ENCODE data around the gene KRT26. TPM values are rescaled to one million over a fixed set of nuclear protein-coding genes. Genes with fewer than 3 reads are reported as not detected.

Gene KRT26
- total and polyA plus RNA-seq, 10 donors, result not detected

GRCh38 chr17:40734018-40734417, 38.0 kb downstream of the KRT26 start:
- intact Hi-C loops (cut with DNase I; ENCODE audit: low total_unique reads), result no loop called here
- DNase-seq, result no peak
- H3K27ac ChIP-seq, result no peak overlapping the region
- no peak overlapping the region for H3K4me3 ChIP-seq
- H3K36me3 ChIP-seq, result no peaks in the 10 kb centered on the region
- H3K9me3 ChIP-seq, result peaks cover 0 to 7% (median 0%) of the 10 kb centered on the region in 8 donors
- 81 to 92% (median 91%) methylated on average over 6 of the region's 6 CpGs for WGBS, 5 donors
- no peaks in the 10 kb centered on the region for H3K4me1 ChIP-seq
- H3K27me3 ChIP-seq (replicated peaks in 1 of 7), result peaks cover 0 to 9% (median 0%) of the 10 kb centered on the region in 7 donors
- TF ChIP-seq POLR2AphosphoS5 (IDR thresholded peaks at IDR 0.05), result no peak
- no peak for TF ChIP-seq CTCF (IDR thresholded peaks at IDR 0.05 in 8 of 11, conservative IDR thresholded peaks at IDR 0.05 in 3 of 11)
- TF ChIP-seq POLR2A (IDR thresholded peaks at IDR 0.05), result no peak

DNA sequence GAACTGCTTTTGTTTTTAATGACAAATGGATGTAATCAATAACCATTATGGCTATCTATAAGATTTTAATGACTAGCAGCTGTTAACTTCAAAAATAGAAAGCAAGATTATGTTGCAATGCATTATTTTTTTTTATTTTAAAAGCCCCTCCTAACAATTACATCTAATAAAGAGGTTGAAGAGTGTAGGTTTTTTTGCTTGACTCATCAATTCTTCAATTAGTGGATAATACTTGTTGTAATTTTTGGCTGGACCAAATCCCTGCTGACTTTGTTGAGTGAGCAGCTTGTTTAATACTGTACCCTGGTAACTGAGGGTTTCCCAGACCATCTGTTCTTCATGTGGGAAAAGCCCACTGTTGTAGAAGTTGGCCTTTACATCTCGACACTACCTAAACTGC, 41.0 kb downstream of the KRT26 start:
- WGBS, 5 donors, result 74 to 89% (median 78%) methylated on average over 1 of the region's 1 CpG
- TF ChIP-seq CTCF (IDR thresholded peaks at IDR 0.05 in 8 of 11, conservative IDR thresholded peaks at IDR 0.05 in 3 of 11) (no peak), POLR2A (IDR thresholded peaks at IDR 0.05) (no peak), POLR2AphosphoS5 (IDR thresholded peaks at IDR 0.05) (no peak)
- Histone ChIP-seq H3K4me3 (no peak overlapping the region), H3K36me3 (no peaks in the 10 kb centered on the region), H3K9me3 (peaks cover 0 to 7% (median 0%) of the 10 kb centered on the region in 8 donors), H3K27ac (no peak overlapping the region), H3K4me1 (peaks cover 0 to 9% (median 0%) of the 10 kb centered on the region in 6 donors), H3K27me3 (replicated peaks in 1 of 7) (peaks cover 0 to 9% (median 0%) of the 10 kb centered on the region in 7 donors)
- intact Hi-C loops (cut with DNase I; ENCODE audit: low total_unique reads), result no loop called here
- no peak for DNase-seq

- TF ChIP-seq POLR2A (IDR thresholded peaks at IDR 0.05) (no peak), CTCF (IDR thresholded peaks at IDR 0.05 in 8 of 11, conservative IDR thresholded peaks at IDR 0.05 in 3 of 11) (no peak), POLR2AphosphoS5 (IDR thresholded peaks at IDR 0.05) (no peak)
- H3K27me3 ChIP-seq (replicated peaks in 1 of 7), result peaks cover 0 to 9% (median 0%) of the 10 kb centered on the region in 7 donors
- no peaks in the 10 kb centered on the region for H3K9me3 ChIP-seq
- DNase-seq, result no peak
- intact Hi-C loops (cut with DNase I; ENCODE audit: low total_unique reads), result loop anchor here (10.0 kb wide), 1 partner anchor 83 kb away; the partner anchor contains the start of gene SMARCE1
- H3K4me1 ChIP-seq, result peaks cover 0 to 9% (median 0%) of the 10 kb centered on the region in 6 donors
- H3K36me3 ChIP-seq, result no peaks in the 10 kb centered on the region
- no peak overlapping the region for H3K4me3 ChIP-seq
- WGBS, 5 donors, result 60 to 78% (median 74%) methylated on average over 8 of the region's 8 CpGs
- H3K27ac ChIP-seq, result peak overlapping the region in 4 of 8 donors; percentile 15 to 42 (median 22)
Measured at GRCh38 chr17:40727447-40728231, 44.4 kb downstream of the KRT26 start.

DNA sequence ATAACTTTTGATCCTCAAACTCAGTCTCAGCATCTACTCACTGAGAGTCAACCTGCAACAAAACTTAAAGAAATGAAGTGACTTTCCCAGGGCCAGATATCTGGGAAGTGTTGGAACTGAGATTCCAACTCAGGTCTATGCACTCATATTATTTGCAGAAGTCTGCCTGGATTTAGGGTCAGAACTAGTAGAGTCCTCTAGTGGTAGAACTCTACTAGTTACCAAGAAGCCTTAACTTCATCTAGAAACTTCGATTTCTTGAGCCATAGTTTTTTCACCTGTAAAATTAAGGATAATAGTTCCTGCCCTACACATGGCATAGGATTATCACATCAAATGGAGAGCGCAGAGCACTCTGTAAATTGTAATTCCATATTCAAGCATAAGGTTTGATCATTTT, 45.1 kb downstream of the KRT26 start:
- peaks cover 0 to 9% (median 0%) of the 10 kb centered on the region in 7 donors for H3K27me3 ChIP-seq (replicated peaks in 1 of 7)
- 60 to 78% (median 64%) methylated on average over 2 of the region's 2 CpGs for WGBS, 5 donors
- intact Hi-C loops (cut with DNase I; ENCODE audit: low total_unique reads), result loop anchor here (10.0 kb wide), 1 partner anchor 82 kb away; the partner anchor contains the start of gene SMARCE1
- no peaks in the 10 kb centered on the region for H3K36me3 ChIP-seq
- H3K4me1 ChIP-seq, result peaks cover 0 to 9% (median 0%) of the 10 kb centered on the region in 6 donors
- no peak overlapping the region for H3K4me3 ChIP-seq
- no peak for DNase-seq
- TF ChIP-seq CTCF (IDR thresholded peaks at IDR 0.05 in 8 of 11, conservative IDR thresholded peaks at IDR 0.05 in 3 of 11) (peak in 6 of 11 experiments; percentile 13 to 43 (median 27)), POLR2A (IDR thresholded peaks at IDR 0.05) (no peak)
- no peaks in the 10 kb centered on the region for H3K9me3 ChIP-seq
- no peak overlapping the region for H3K27ac ChIP-seq

All from spleen (tissue), 11 donors.